22Rv1 (cell line): ENCODE data around the gene MPDU1.

Experiments used
- ZFX ChIP-seq: fragments of 450-650 bp; IDR thresholded peaks from 2 replicates; pipeline ENCODE4 v1.6.1; 2017; ENCODE audit warnings: antibody characterized with exemption, borderline replicate concordance
- TF ChIP-seq, protein P1 (sequence below): fragments of 450-650 bp; IDR thresholded peaks from 2 replicates; pipeline ENCODE4 v1.5.1; 2017; ENCODE audit warnings: mild to moderate bottlenecking

DNA sequence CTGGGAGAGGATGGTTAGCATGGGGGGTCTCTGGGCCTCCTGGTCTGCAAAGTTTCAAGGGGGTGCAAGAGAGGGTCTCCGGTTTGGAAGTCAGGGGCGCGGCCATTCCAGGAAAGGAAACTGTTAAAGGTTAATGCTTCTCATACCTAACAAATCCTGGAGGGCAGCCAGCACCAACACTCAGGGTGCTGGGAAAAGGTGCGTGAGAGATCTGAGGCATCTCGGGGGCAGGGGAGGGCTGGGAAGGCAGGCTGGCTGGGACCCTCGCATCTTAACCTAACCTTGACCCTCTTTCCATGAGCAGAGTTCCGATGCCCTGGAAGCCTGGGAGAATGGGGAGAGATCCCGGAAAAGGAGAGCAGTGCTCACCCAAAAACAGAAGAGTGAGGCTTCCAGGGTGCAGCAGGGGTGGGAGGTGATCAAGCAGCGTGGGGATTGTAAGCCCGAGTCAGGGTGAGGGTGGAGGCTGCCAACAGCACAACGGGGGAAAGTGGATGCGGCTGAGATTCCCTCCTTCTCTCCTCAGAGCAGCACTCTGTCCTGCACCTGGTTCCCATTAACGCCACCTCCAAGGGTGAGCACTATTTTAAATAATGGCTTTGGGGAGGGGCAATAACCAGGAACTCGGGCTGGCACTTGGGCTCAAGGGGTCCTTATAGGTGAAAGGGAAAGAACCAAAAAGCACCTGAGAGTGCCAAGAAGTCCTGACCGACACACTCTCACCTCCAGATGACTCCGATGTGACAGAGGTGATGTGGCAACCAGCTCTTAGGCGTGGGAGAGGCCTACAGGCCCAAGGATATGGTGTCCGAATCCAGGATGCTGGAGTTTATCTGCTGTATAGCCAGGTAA is 24.1 kb upstream of the MPDU1 start:
- TF ChIP-seq, protein P1, sequence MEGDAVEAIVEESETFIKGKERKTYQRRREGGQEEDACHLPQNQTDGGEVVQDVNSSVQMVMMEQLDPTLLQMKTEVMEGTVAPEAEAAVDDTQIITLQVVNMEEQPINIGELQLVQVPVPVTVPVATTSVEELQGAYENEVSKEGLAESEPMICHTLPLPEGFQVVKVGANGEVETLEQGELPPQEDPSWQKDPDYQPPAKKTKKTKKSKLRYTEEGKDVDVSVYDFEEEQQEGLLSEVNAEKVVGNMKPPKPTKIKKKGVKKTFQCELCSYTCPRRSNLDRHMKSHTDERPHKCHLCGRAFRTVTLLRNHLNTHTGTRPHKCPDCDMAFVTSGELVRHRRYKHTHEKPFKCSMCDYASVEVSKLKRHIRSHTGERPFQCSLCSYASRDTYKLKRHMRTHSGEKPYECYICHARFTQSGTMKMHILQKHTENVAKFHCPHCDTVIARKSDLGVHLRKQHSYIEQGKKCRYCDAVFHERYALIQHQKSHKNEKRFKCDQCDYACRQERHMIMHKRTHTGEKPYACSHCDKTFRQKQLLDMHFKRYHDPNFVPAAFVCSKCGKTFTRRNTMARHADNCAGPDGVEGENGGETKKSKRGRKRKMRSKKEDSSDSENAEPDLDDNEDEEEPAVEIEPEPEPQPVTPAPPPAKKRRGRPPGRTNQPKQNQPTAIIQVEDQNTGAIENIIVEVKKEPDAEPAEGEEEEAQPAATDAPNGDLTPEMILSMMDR = no peak
- no peak for TF ChIP-seq ZFX
